Posterior cingulate gyrus (tissue), 11 donors: ENCODE results near the gene STK38L.

Source experiments
- DNase-seq, 10 donors: peaks; one replicate each; pipeline versions ENCODE4 v3.0.0 to v3.0.0-alpha.2; 2020 to 2021; ENCODE audit warnings: mixed read lengths in 3 of 10
- intact Hi-C: fragments of 100-400 bp; cut with DNase I; formaldehyde crosslinking; loops from one replicate; pipeline ENCODE4 v1.15.1; 2023

The STK38L gene

DNA sequence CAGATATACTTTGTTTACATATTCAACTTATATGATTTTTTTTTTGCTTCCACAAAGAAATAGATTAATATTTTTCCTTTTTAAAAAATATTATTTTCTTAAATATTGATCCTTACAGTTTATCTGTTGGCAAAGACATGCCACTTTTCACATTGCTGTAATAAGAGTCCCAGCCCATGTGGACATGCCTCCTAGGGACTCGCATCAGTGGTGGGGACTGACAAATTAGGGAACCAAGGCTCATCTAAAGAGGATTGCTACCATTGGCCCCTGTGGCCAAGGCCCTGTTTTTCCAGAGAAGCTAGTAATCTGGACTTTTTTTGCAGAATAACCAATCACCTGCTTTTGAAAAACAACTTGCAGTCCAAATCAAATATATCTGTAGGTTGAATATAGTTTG lies 60.8 kb downstream of the STK38L start:
- intact Hi-C loops = loop anchor here (2.0 kb wide), 1 partner anchor 284 kb away; no protein-coding TSS in a partner anchor
- no peak for DNase-seq

- no peak for DNase-seq
- intact Hi-C loops = loop anchor here (1.0 to 2.0 kb wide), 2 partner anchors 285 to 453 kb away; no protein-coding TSS in a partner anchor
Observed at GRCh38 chr12:27305673-27306456, 61.8 kb downstream of the STK38L start.

DNA sequence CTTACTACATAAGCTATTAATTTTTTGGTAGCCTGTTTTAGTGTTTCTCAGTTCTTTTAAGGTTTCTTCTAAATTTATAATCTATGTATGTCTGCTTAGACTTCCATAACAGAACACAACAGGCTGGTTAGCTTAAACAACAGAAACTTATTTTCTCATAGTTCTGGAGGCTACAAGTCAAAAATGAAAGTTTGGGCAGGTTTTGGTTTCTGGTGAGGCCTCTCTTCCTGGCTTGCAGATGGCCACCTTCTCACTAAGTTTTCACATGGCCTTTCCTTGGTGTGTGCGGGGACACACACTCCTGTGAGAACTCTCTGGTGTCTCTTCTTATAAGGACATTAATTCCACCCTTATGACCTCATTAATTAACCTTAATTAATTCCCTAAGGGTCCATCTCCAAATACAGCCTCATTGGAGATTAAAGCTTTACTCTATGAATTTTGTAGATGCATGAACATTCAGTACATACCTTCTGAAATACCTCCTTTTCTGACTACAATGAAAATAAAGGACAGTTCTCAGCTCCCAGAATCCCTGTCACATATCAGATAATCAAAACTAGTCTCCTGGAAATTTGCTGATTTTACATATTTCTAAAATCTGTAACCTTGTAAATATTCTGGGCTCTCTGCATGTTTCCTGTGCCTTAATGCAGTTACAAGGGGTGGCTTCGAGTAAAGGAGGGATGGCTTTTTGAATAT lies 65.4 kb downstream of the STK38L start:
- no peak for DNase-seq
- intact Hi-C loops = no loop called here

GRCh38 chr12:27309995-27310315 lies 65.9 kb downstream of the STK38L start:
- DNase-seq = no peak
- intact Hi-C loops = no loop called here

DNA sequence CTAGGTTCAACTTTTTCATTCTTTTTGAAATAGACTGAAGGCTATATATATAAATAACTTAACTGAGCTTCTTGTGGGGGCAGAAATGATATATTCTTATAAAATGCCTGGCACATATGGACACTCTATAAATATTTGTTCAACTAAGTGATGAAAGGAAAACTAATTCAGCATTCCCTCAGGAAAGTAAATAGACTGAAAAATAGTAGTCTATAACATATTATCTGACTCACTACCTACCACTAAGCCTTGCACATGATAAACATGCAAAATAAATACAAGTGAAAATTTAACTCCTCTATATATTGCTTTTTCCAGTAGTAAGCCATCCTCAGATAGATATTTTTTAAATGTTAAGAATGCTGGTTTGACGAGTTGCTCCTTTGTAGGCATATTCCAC lies 72.9 kb downstream of the STK38L start:
- DNase-seq = no peak
- intact Hi-C loops = no loop called here

- intact Hi-C loops = no loop called here
- no peak for DNase-seq
Observed at GRCh38 chr12:27319409-27319808, 75.3 kb downstream of the STK38L start.

- intact Hi-C loops = no loop called here
- no peak for DNase-seq
Observed at GRCh38 chr12:27319848-27320247, 75.8 kb downstream of the STK38L start.

GRCh38 chr12:27324530-27324929 lies 80.4 kb downstream of the STK38L start:
- intact Hi-C loops = no loop called here
- DNase-seq = no peak

GRCh38 chr12:27330846-27331245 lies 86.8 kb downstream of the STK38L start:
- intact Hi-C loops = no loop called here
- DNase-seq = no peak

DNA sequence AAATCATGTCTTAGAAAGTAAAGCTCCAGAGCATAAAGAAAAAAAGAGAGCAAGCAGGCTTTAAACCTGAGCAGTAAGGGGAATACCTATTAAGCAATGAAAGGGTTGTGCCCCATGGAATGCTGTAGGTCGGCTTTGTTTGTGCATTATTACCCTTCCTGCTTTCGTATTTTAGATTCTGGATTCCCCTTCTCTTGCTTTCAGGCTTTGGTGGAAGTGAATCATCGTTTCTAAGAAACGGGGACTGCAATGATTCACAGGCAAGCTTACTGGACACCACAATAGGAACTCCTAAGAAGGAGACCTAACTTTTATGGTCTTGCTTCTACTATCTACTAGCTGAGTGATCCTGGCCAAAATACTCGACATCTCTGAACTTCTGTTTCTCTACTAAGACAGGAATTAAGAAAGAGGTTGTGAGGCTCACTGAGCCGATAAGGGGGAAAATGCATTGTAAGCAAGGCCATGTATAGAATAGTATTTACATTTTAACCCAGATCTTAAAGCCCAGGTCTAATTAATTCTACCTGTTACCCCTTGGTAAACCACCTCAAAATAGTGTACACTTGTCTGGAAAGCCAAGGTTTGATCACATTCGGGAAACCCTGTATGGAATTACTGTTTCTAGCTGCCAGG lies 87.3 kb downstream of the STK38L start:
- intact Hi-C loops = no loop called here
- DNase-seq = no peak

DNA sequence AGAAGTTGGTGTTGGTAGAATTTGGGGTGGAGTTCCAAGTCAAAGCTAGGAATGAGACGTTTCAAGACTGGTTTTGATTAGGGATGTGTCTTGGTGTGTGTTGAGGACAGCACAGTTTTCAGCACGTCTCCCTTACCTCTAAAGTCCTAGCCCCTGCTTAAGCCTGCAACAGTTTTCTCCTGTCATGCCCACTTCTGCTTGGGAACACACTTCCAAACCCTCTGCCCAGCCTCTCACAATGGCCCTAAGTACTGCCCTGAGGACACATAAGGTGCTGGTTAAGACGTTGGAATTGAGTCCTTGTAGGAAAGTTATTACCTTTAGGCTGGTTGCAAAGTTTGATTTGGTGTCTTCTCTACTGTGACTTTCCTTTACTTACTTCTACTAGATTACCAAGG lies 87.8 kb downstream of the STK38L start:
- intact Hi-C loops = no loop called here
- no peak for DNase-seq

GRCh38 chr12:27332407-27332713 lies 88.3 kb downstream of the STK38L start:
- DNase-seq = no peak
- intact Hi-C loops = no loop called here

DNA sequence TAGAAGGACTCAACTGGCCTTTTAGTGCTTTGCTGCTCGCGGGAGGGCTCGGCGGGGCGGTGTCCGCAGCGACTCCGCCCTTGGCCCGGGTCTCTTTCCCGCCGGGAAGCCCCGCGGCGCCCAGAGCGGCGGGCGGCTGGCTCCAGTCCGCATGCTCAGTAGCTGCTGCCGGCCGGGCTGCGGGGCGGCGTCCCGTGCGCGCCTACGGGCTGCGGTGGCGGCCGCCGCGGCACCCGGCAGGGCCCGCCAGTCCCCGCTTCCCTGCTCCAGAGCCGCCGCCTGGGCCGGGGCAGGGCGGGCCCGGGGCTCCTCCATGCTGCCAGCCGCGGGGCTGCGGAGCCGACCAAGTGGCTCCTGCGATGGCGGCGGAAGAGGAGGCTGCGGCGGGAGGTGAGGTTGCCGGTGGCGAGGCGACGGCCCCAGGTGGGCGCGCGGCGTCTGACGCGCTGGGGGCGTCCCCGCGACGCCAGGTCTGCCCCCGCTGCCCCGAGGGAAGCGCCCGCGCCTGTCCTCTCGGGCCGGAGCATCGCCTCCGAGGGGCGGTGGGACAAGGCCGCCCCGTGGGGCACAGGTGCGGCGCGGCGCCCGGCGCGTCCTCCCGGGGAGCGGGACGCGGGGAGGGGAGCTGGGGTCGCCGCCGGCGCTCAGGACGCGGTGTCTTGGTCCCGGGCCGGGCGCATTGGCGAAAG lies 88.8 kb downstream of the STK38L start, which contains the start of gene BMAL2:
Gene BMAL2 (plus strand): TSS at position 123 of the 689 bp plus-strand sequence. CDS start 237 bp downstream, at position 360.
- peak in 9 of 10 donors; percentile 10 to 88 (median 30) for DNase-seq
- intact Hi-C loops = no loop called here

DNA sequence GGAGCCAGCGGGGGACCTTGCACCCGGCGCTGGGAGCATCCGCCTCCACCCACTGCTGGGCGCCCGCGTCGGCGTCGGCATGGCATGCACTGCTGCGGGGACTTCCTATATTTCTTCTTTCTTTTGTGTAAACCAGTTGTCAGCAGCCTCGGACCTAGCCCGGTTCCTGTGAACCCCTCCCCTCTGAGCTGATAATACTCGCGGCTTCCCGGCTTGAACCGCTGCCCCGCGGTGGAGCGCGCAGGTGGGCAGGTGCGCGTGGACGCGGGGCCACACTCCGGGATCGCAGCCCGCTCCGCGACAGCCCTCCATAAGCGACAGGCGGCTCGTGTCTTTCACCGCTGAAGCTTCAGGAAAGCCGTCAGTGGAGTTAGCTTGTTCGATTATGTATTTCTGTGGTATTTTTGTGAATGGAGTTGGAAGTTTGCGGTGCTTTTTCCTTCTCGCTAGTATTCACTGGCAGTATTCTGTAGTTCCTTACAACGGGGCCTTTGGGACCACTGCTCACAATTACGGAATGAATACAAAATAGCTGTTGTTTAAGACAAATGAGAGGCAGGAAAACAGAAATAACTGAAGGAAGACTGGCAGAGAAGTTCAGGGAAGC lies 89.4 kb downstream of the STK38L start:
- intact Hi-C loops = no loop called here
- DNase-seq = peak in 8 of 10 donors; percentile 12 to 86 (median 20)

DNA sequence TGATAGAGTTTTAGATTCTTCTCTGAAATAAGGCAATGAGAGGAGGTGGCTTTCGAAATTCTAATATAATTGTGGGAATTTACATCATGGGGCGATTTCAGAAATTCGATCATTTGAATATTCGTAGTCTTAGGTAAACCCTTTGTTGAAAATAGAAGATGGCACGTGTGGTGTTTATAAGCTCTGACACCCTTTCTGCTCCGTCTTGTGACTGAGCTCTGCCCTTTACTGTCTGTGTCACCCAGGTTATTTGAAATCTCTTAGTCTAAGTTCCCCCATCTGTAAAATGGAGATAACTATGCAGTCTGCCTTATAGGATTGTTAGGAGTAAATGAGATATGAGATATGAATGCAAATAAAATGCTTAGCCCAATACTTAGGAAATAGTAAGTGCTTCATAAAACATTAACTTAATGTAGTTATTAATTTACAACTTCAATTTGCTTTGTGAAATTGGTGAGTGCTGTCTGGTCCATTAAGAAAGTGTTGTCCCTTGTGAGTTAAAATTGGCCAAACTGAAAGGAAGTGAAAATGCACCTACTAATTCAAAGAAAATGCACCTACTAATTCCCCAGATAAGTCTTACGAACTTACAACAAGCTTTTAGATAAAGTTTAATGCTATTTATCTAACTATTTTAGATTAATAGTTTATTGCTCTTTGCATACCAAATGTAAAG lies 90.1 kb downstream of the STK38L start:
- intact Hi-C loops = no loop called here
- DNase-seq = no peak

- no peak for DNase-seq
- intact Hi-C loops = no loop called here
Observed at GRCh38 chr12:27334721-27335082, 90.6 kb downstream of the STK38L start.

DNA sequence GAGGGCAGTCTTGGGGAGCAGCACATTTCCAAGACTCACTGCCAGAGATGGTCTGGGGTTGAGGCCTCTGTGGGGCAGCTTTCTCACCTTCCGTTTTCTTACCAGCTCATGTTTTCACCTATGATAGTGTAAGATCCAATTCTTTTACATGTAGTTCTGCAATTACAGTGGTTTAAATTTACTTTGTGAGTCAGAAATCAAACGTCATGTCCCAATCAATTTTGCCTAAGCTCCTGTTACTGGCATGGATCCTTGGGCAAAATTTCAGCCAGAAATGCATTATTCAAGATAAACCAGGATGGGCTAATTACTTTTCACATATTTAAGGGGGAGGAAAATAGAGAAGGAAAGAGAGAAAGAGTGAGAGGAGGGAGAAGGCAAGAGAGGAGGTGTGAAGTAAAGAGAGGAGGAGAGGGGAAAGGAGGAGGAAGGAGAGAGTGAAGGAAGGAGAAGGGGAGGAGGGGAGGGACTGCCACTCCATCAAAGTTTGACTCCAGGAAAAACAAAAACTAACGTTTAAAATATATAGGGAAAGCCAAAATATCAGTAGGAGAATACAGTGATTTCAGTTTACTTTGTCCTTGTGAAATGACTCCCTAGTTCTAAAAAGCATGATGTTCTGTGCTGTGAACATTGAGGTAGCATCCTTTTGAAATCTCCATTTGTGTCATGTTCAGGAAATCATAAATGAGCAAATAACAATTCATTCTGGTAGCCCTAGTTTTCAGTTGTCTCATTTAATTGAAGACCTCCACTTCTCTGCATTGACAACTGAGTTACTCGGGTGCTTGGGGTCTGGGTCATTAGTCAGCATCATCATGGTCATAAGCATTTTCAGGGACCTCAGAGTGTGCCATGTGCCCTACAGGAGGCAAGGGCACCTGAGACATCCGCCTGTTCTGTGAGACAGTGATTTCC lies 91.5 kb downstream of the STK38L start:
- no peak for DNase-seq
- intact Hi-C loops = no loop called here

GRCh38 chr12:27336282-27336653 lies 92.2 kb downstream of the STK38L start:
- intact Hi-C loops = no loop called here
- DNase-seq = no peak

- intact Hi-C loops = no loop called here
- DNase-seq = no peak
Observed at GRCh38 chr12:27337376-27337775, 93.3 kb downstream of the STK38L start.
